ENCODE measurements around the gene PIP4P1. TPM values are rescaled to one million over a fixed set of nuclear protein-coding genes. Genes with fewer than 3 reads are reported as not detected.

PIP4P1 gene
- total RNA-seq, 1 experiment from 2014 or later, result 32.9 TPM

- no peak overlapping the region for H2AFZ ChIP-seq (ENCODE audit: low read length)
- H3K9me2 ChIP-seq (replicated peaks; ENCODE audit: low read length), result no peaks in the 10 kb centered on the region
- no peaks in the 10 kb centered on the region for H3F3A ChIP-seq (ENCODE audit: low read length, unreplicated experiment)
- H4K20me1 ChIP-seq (ENCODE audit: low read length), result no peaks in the 10 kb centered on the region
- no peak overlapping the region for H3K4me2 ChIP-seq (ENCODE audit: low read length)
- peaks cover 6% of the 10 kb centered on the region; the same call in 1 of the 2 replicates for H3K36me3 ChIP-seq (ENCODE audit: low read depth, low read length)
- ChIA-PET CTCF (no interaction called here), POLR2A (ENCODE audit: unreplicated experiment) (no interaction called here)
- no peak for TF ChIP-seq EZH2phosphoT487 (IDR thresholded peaks at IDR 0.05; ENCODE audit: borderline replicate concordance, low read length)
- no peak for TF ChIP-seq EZH2 (IDR thresholded peaks at IDR 0.05; ENCODE audit: low read length, unreplicated experiment)
- no peak for TF ChIP-seq CTCF (conservative IDR thresholded peaks at IDR 0.05; ENCODE audit: low read depth, low read length)
- no peak overlapping the region for H3K4me3 ChIP-seq (ENCODE audit: low read length)
- H3K79me2 ChIP-seq (ENCODE audit: low read length), result no peaks in the 10 kb centered on the region
- no peak overlapping the region for H3K9ac ChIP-seq (ENCODE audit: low read length)
- no peak overlapping the region for H3K27ac ChIP-seq (ENCODE audit: low read length)
- no peaks in the 10 kb centered on the region for H3K27me3 ChIP-seq (ENCODE audit: low read length)
- intact Hi-C loops (cut with micrococcal nuclease), result no loop called here
- DNase-seq (no peak), ATAC-seq (no peak)
- no peaks in the 10 kb centered on the region for H3K9me3 ChIP-seq (ENCODE audit: low read length)
- no peaks in the 10 kb centered on the region for H3K4me1 ChIP-seq (ENCODE audit: insufficient read depth, low read length)
- BruUV-seq (replicated peaks), result no TSS peak
Measured at GRCh38 chr14:20440882-20441281, 20.4 kb downstream of the PIP4P1 start.

- peaks cover 2% of the 10 kb centered on the region; the same call in 1 of the 2 replicates for H3K36me3 ChIP-seq (ENCODE audit: low read depth, low read length)
- no peaks in the 10 kb centered on the region for H3K9me3 ChIP-seq (ENCODE audit: low read length)
- H3K4me1 ChIP-seq (ENCODE audit: insufficient read depth, low read length), result no peaks in the 10 kb centered on the region
- no peak overlapping the region for H3K4me3 ChIP-seq (ENCODE audit: low read length)
- H3K4me2 ChIP-seq (ENCODE audit: low read length), result no peak overlapping the region
- no peak for DNase-seq
- H3K27me3 ChIP-seq (ENCODE audit: low read length), result no peaks in the 10 kb centered on the region
- no peaks in the 10 kb centered on the region for H4K20me1 ChIP-seq (ENCODE audit: low read length)
- ChIA-PET CTCF (no interaction called here), POLR2A (ENCODE audit: unreplicated experiment) (no interaction called here)
- H2AFZ ChIP-seq (ENCODE audit: low read length), result no peak overlapping the region
- H3K9ac ChIP-seq (ENCODE audit: low read length), result no peak overlapping the region
- H3K79me2 ChIP-seq (ENCODE audit: low read length), result no peaks in the 10 kb centered on the region
- no TSS peak for BruUV-seq (replicated peaks)
- no peaks in the 10 kb centered on the region for H3F3A ChIP-seq (ENCODE audit: low read length, unreplicated experiment)
- no peak for ATAC-seq
- TF ChIP-seq EZH2 (IDR thresholded peaks at IDR 0.05; ENCODE audit: low read length, unreplicated experiment), result no peak
- TF ChIP-seq CTCF (conservative IDR thresholded peaks at IDR 0.05; ENCODE audit: low read depth, low read length), result no peak
- TF ChIP-seq EZH2phosphoT487 (IDR thresholded peaks at IDR 0.05; ENCODE audit: borderline replicate concordance, low read length), result no peak
- H3K27ac ChIP-seq (ENCODE audit: low read length), result no peak overlapping the region
- no peaks in the 10 kb centered on the region for H3K9me2 ChIP-seq (replicated peaks; ENCODE audit: low read length)
- intact Hi-C loops (cut with micrococcal nuclease), result no loop called here
Measured at GRCh38 chr14:20440465-20440864, 20.8 kb downstream of the PIP4P1 start.

GRCh38 chr14:20438664-20439063 is 22.6 kb downstream of the PIP4P1 start:
- no peak overlapping the region for H3K27ac ChIP-seq (ENCODE audit: low read length)
- H4K20me1 ChIP-seq (ENCODE audit: low read length), result no peaks in the 10 kb centered on the region
- H3K27me3 ChIP-seq (ENCODE audit: low read length), result no peaks in the 10 kb centered on the region
- H3K4me3 ChIP-seq (ENCODE audit: low read length), result no peak overlapping the region
- no peaks in the 10 kb centered on the region for H3K4me1 ChIP-seq (ENCODE audit: insufficient read depth, low read length)
- H3F3A ChIP-seq (ENCODE audit: low read length, unreplicated experiment), result no peaks in the 10 kb centered on the region
- H3K36me3 ChIP-seq (ENCODE audit: low read depth, low read length), result no peaks in the 10 kb centered on the region
- TF ChIP-seq EZH2 (IDR thresholded peaks at IDR 0.05; ENCODE audit: low read length, unreplicated experiment) (no peak), CTCF (conservative IDR thresholded peaks at IDR 0.05; ENCODE audit: low read depth, low read length) (no peak), EZH2phosphoT487 (IDR thresholded peaks at IDR 0.05; ENCODE audit: borderline replicate concordance, low read length) (no peak)
- H3K9me3 ChIP-seq (ENCODE audit: low read length), result no peaks in the 10 kb centered on the region
- ChIA-PET CTCF (no interaction called here), POLR2A (ENCODE audit: unreplicated experiment) (no interaction called here)
- no TSS peak for BruUV-seq (replicated peaks)
- H3K4me2 ChIP-seq (ENCODE audit: low read length), result no peak overlapping the region
- no peak overlapping the region for H3K9ac ChIP-seq (ENCODE audit: low read length)
- ATAC-seq (no peak), DNase-seq (no peak)
- H2AFZ ChIP-seq (ENCODE audit: low read length), result no peak overlapping the region
- H3K79me2 ChIP-seq (ENCODE audit: low read length), result no peaks in the 10 kb centered on the region
- intact Hi-C loops (cut with micrococcal nuclease), result no loop called here
- H3K9me2 ChIP-seq (replicated peaks; ENCODE audit: low read length), result no peaks in the 10 kb centered on the region
